Prostate gland (tissue), 2 donors: ENCODE data around the gene CRYGD.

ENCODE experiments used
- CTCF ChIP-seq, 4 experiments: fragments of 200-600 bp in 2 of 4; fragments of 450-650 bp in 2 of 4; sonication (generic) in 2 of 4; IDR thresholded peaks; 1 replicate in 3 of 4; 2 replicates in 1 of 4; pipeline ENCODE4 v1.5.1; 2016 to 2019; ENCODE audit warnings: antibody characterized with exemption in 4 of 4, mild to moderate bottlenecking in 2 of 4, moderate library complexity in 2 of 4
- POLR2A ChIP-seq: fragments of 450-650 bp; IDR thresholded peaks from one replicate; pipeline ENCODE4 v1.6.1; 2016; ENCODE audit warnings: antibody characterized with exemption, mild to moderate bottlenecking
- POLR2AphosphoS5 ChIP-seq: sonication (generic); formaldehyde crosslinking; IDR thresholded peaks from one replicate; pipeline ENCODE4 v1.6.1; 2017; ENCODE audit warnings: antibody characterized with exemption

- TF ChIP-seq CTCF (IDR thresholded peaks at IDR 0.05) (no peak), POLR2AphosphoS5 (no peak), POLR2A (no peak)
These were observed 28.8 kb upstream of the CRYGD start for GRCh38 chr2:208153156-208153555.
